PC-9 (cell line): ENCODE results near the gene STX2.
"Not testable (repeated sequence)": the region's sequence is repeated elsewhere in the genome, so short reads cannot be mapped to it uniquely, and the experiment has no call there.

Experiments used
- CTCF ChIP-seq: fragments of 200-600 bp; sonication (generic); conservative IDR thresholded peaks from 2 replicates; pipeline ENCODE4 v1.6.1; 2017; ENCODE audit warnings: mixed run types, antibody characterized with exemption, mild to moderate bottlenecking, moderate library complexity
- EZH2 ChIP-seq: fragments of 200-600 bp; sonication (generic); IDR thresholded peaks from 2 replicates; pipeline ENCODE4 v1.8.0; 2017; ENCODE audit warnings: antibody characterized with exemption, low read depth

DNA sequence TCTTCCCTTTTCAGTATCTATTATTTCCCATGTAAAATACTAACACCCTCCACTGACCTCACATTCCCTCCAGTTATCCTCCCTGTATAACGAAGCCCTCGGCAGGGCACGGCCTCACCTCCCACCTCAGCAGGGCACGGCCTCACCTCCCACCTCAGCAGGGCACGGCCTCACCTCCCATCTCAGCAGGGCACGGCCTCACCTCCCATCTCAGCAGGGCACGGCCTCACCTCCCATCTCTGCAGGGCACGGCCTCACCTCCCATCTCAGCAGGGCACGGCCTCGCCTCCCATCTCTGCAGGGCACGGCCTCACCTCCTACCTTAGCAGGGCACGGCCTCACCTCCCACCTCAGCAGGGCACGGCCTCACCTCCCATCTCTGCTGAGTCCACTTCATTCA, 56.8 kb downstream of the STX2 start:
- not testable (repeated sequence) for TF ChIP-seq CTCF, EZH2
